NCI-H187 (cell line): ENCODE data around the gene SCFD2.
"Not testable (repeated sequence)": the region's sequence is repeated elsewhere in the genome, so short reads cannot be mapped to it uniquely, and the experiment has no call there.

Experiments used
- DNase-seq, 2 experiments: peaks; one replicate each; lab custom pipeline; 2025; lab: John Stamatoyannopoulos, UW

The SCFD2 gene

DNA sequence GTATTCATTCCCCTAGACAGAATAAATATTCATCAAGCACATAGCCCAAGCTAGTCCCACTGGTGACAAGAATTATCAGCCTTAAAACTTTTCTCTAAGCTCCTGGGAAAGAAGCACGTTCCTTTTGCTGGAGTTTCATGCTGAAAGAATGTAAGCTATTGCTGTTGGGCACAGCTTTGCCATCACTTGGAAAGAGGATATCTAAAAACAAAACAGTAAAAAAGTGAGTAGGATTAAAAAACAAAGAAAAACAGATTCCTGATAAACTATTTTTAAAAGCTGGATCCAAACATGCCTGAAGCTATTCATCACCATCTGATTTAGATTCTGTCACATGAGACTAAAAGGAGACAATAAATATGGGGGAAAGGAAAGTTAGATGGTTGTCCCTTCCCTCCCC is 176.8 kb downstream of the SCFD2 start:
- no peak for DNase-seq

DNA sequence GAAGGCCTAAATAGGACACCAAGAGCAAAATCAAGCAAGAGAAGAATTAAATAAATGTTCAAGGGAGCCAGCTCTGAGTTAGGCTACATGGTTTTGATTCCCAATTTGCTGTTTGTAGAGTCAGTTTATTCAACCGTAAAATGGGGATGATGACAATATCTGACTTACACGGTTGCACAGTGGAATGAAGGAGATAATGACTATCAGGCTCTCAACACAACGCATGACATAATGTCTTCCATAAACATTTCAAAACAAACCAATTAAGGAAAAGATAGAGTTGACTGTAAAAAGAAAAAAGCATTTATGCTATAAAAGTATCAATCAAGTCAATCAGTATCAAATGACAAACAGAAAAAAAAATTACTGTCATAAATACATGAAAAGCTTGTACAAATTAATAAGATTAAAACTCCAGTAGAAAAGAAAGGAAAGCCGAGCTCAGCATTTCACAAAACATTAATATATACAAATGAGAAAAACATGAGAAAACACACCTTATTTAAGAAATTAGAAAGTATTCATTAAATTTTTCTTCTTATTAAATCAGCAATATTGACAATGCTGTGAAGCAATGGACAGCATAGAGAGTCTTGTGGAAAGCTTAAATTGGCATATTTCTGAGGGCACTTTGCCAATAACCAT is 179.0 kb downstream of the SCFD2 start:
- DNase-seq: no peak

DNA sequence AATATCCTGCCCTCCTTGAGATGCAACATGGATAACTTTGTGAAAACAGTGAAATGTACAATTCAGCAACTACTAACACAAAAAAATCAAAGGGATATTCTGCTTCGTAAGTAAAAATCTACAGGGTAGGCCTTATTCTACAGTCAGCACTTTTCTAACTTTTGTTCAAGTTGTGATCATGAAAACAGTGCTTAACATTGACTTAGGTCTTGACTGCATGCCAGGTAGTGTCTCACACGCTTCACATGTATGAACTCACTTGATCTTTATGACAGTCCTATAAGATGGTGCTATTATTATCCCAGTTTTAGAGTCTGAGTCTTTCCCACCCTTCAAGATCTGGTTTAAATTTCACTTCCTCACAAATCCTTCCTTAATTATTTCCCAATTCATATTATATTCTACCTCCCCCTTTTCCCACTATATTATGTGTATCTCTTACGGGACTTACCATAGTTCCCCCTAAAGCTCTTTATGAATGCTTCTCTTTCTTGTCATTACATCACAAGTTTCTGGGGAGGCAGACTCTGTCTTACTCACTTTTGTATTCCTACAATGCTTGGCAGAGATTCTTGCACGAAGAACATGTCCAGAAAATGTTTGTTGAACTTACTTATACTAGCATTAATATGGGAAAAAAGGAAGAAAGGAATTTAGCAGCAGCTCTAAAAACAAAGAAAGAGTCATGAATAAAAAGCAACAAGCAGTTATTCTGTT is 179.8 kb downstream of the SCFD2 start:
- DNase-seq: no peak

DNA sequence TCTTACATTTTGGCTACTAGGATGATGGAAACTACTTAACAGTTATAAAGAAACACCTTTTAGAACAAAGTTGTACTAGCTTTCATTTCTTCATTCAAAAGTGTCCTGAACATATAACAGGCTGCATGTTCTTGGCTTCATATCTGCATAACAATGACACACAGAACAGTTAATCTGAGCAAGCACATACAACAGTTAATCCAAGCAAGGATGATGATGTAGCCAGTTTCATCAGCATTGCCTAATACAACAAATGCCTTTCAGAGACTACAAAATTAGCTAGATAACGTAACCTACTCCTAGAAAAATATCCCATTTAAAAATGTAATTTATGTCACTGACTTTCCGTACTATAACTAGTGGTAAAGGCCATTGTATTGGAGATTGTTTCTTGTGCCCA is 182.1 kb downstream of the SCFD2 start:
- DNase-seq: no peak

DNA sequence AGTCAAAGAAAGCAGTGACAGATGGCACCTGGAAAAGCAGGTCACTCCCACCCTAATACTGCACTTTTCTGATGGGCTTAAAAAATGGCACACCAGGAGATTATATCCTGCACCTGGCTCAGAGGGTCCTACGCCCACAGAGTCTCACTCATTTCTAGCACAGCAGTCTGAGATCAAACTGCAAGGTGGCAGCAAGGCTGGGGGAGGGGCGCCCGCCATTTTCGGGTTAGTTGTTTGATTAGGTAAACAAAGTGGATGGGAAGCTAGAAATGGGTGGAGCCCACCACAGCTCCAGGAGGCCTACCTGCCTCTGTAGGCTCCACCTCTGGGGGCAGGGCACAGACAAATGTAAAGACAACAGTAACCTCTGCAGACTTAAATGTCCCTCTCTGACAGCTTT is 188.1 kb downstream of the SCFD2 start:
- not testable (repeated sequence) for DNase-seq

DNA sequence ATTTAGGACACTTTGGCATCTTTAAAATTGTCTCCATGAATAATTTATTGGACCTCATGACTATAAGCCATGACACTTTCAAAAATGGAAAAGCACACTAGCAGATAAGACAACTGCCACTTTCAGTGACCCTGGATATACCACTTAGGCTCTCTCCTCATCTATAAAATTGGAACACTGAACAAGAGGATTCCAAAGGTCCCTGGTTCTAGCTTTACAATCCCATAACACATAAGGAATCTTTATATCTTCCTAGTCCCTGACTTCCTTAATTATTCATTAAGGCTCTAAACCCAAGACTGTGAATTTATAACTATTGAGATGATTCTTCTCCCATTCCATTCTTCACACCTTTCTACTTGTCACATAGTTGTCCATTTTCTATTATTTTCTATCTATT is 190.2 kb downstream of the SCFD2 start:
- no peak for DNase-seq

DNA sequence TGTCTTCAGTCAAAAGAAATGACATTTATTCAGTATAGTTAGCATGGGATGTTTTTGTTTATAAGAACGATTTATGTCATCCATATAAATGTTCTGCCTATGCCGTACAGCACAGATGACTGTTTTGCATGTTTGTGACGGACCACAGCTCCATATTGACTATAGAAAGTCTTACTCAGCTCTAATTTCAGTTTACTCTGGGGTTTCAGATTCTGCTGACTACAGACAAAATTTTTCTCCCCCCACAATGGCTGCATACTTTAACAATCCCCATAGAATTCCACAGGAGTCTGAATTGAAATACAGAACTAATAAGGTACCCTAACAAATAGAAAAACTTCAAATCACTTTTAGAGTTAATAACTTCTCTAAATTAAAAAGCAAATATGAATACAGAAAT is 191.0 kb downstream of the SCFD2 start:
- DNase-seq: no peak

DNA sequence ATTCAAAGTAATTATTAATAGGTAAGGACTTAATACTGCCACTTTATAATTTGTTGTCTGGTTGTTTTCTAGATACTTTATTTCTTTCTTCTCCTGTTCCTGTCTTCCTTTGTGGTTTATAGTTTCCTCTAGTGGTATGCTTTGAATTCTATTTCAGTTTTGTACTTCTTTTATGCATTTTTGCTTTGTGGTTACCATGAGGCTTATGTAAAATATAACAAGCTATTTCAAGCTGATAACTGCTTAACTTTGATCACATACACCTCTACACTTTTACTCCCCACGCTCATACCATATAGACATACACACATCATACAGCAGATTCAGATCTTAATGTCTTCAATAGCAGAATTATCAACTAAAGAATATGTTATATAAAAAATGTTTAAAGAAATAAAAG is 192.3 kb downstream of the SCFD2 start:
- DNase-seq: no peak

DNA sequence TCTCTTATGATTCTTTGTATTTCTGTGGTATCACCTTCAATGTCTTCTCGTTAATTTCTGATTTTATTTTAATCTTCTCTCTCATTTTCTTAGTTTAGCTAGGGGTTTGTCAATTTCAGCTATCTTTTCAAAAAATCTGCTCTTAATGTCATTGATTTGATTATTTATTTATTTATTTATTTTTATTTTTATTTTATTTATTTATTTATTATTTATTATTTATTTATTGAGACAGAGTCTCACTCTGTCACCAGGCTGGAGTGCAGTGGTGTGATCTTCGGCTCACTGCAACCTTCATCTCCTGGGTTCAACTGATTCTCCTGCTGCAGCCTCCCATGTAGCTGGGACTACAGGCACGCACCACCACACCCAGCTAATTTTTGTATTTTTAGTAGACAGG is 194.1 kb downstream of the SCFD2 start:
- DNase-seq: no peak

DNA sequence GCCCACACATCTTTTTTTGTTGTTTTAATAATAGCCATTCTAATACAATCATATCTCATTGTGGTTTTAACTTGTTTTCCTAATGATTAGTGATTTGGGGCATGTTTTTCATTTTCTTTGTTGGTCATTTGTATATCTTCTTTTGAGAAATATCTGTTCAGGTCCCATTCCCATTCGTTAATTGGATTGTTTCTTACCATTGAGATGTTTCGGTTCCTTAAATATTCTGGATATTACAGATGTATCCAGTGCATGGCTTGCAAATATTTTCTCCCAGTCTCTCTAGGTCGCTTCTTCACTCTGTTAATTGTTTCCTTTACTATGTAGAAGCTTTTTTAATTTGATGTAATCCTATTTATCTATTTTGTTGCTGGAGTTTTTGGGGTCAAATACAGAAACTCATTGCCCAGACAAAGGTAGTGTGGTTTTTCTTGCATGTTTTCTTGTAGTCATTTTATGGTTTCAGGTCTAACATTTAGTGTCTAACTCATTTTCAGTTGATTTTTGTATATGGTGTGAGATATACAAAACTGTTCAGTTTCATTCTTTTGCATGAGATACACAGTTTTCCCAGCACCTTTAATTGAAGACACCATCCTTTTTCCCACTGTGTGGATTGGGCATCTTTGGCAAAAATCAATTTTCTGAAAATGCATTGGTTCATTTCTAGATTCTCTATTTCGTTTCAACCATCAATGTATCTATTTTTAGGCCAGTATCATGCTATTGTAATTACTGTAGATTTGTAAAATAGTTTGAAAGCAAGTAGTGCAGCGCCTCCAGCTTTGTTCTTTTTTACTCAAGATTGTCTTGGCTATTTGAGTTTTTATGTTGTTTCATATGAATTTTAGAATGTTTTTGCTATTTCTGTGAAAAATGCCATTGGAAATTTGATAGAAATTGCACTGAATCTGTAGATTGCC is 195.9 kb downstream of the SCFD2 start:
- DNase-seq: no peak

DNA sequence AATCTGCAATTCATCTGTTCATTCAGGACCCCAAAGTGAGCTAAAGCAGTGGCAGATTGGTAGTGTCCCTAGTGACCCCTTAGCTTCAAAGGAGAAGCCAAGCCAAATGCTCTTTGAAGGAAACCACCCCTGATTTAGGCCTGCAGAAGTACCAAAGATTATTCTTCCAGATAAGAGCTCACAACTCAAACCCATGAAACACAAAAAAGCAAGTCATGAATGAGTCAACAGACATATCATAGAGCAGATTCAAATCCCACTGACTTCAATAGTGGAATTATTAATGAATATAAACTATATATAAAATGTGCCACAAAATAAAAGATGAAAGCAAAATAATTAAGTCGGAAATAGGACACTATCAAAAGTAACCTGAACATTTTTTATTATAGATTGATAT is 197.6 kb downstream of the SCFD2 start:
- no peak for DNase-seq

DNA sequence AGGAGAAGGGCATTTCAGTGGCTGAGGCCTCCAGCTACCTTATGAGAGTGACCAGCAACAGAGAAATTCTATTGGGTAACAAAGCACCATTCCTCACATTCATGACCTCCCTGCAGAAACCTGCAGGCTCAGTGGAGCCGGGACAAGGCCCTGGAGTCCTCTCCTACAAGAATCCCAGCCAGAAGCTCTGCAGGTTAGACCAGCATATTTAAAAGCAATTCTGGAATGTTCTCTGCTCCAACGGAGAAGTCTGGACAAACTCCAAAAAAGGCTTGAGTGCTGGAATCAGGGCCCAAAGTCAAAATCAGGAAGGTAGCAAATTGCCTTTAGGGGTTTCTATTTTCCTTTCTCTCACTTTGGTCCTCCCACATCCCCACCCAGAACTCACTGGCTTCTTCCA is 202.9 kb downstream of the SCFD2 start:
- no peak for DNase-seq

DNA sequence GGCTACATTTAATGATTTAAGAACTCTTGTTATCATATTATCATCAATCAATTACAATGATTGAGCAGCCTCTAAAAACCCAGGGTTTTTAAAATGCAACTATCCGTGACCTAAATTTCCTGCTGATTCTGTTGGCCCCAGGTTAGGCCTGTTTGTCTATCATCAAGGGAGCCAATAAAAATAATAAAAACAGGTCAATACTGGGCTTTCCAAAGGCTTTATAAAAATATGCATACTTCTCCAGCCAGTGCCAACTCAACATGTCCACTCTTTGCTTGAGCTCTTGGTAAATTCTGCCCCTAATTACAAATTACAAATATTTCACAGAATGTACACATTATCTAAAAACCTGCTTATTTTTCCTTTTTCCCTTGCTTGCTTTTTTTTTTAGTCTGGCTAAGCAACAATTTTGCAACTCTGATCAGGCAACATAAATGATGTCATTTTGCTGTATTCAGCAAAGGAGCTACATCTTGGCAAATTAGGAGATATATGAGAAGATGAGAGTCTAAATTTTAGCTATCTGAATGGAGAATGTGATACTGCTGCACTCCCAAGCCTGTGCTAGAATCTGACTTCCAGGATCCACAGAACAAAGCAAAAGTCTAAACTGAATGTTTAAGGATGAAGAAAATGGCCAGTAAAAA is 204.0 kb downstream of the SCFD2 start:
- no peak for DNase-seq

DNA sequence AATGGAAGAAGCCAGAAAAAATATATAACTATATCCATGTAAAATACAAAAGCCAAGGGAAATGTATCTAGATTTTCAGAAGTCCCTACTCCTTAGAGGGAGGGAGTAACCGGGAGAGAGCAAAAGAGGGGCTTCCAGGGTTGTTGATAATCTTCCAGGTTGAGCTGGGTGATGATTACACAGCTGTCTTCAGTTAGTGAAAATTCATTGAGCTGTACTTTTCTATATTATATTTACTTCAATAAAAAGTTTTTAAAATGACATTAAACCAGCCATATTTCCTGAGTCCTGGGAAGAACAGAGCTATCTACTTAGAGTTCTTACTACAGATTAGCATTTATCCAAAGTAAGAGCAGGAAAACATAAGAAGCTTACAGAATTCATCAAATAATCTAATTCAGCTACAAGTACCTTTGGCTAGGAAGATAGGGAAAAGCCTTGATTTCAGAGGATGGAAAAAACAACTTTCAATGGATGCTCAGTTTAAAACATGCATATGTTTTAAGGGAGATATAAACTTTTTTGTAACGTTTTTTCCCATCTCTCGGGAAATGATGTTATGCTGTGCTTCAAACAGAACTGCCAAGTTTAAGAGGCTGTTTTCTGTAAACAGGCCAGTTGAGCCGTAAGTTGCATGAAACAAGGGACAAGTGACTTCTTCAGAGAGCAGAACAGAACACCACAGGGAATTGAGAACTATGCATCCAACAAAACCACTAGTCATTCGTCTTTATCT is 204.6 kb downstream of the SCFD2 start:
- no peak for DNase-seq

DNA sequence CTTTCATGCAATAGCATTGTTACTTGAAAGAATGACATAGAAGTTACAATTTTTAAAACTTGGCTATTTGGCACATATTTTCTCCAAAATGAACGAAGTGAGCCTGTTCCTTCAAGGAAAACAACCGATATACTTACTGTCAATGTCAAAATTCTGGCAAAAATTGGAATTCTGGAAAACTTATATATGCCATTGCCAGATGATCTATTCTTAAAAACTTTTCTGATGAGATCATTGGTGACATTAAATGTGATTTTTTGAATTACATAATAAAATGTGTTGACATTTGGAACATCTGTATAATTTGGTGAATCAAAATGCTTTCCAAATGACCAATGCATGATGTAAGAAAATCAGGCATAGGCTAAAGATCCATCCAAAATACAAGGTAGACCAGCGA is 209.0 kb downstream of the SCFD2 start:
- DNase-seq: no peak

DNA sequence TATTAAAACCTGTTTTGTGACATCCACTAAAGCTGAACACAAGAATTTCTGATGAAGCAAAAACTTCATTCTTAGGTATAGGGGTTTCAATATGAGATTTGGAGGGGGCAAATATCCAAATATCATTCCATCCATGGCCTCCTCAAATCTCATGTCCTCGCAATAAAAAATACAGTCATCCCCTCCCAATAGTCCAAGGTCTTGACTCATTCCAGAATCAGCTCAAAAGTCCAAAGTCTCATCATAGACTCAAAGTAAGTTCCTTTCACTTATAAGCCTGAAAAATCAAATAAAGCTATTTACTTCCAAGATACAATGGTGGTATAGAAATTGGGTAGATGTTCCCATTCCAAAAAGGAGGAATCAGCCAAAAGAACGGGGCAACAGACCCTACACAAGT is 213.4 kb downstream of the SCFD2 start:
- DNase-seq: no peak

DNA sequence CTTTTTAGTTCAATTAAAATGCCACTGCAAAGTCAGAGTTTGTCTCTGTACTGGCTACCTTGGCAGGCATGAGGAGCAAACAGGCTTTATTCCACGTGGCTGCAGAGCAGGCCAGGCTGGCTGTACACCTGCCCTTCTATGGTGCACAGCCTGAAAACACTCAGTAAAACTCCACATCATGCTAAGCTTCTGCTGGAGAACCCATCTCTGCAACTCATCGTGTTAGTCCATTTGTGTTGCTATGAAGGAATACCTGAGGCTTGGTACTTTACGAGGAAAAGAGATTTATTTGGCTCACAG is 214.4 kb downstream of the SCFD2 start:
- DNase-seq: no peak

DNA sequence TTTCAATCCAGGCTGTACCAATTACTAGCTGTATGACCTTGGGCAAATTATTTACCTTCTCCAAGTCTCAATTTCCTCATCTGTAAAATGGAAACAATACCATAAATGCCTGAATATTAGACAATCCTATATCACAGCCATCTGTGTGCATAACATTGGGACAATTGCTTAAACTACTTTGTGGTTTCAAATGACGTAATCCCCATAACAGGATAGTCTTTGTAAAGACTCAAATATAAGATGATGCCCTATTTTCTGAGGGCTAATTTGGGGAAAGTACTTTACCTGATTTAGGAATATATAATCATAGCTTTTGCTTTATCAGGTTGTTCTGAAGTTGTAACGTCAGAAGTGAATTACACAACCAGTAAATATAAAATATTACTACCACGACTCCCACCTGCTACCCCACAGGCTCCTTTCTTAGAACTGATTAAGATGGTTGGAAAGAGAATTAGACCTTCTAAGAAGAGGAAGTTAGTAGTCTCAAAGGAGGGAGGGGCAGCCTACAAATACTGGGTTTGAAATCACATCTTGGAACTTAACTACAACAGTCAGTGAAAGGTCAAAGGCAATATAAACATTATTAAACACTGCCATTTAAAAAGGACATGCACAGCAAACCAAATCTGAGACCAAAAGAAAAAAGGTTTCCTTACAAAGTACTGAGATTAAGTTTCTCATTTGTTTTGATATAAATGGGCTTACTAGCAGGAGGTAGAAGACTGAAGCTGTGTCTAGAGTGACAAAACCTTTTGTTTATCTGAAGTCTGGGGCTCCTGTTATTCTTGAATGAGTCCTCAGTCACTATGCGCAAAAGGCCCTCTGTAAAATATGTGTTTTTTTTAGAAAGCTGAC is 215.0 kb downstream of the SCFD2 start:
- DNase-seq: no peak

DNA sequence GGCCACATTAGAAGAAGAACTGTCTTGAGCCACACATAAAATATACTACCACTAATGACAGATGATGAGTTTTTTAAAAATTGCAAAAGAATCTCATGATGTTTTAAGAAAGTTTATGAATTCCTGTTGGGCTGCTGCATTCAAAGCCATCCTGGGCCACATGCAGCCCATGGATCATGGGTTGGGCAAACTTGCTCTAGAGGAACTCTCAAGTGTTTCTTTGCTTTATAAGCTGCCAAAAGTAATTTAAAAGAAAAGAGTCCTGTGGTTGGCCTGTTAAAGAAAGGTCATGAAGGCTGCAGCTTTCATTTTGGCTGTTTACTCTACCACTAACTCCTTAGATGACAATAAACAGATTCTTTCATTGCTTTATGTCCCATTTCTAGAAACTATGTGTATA is 218.2 kb downstream of the SCFD2 start:
- DNase-seq: no peak

DNA sequence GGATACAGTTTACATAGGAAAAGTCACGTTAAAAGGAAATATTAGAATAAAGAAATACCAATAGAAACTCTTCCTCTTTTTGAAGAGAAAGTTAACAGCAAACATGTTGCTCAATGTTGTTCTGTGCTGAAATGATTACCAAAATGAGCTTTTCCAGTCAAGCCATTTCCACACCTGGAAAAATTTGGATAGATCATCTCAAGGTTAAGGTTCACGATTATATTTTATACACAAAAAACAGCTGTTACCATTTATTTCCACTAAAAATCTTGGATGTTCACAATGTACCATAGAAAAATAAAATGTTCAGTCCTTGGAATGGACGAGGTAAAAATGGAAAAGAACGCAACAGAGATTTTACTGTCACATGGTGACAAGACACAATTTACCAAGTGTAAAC is 218.7 kb downstream of the SCFD2 start:
- DNase-seq: no peak

DNA sequence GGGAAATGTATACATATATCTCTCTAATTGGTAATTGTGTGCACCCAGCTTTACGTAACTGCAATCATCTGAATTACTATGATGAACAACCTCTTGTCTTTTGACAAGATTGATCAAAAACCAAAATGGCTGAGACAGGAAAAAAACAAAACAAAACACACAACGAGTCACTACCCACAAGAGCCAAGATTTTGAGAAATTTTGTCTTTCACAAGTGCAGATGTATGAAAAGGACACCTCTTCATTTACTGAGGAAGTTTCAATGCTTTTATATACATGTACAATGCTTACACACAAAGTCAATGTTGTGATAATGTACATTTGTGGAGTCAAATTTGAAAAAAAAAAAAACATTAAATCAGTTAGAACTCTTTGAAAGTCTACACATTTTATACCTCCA is 224.6 kb downstream of the SCFD2 start:
- no peak for DNase-seq
